Parathyroid adenoma (tissue), 2 donors: Measurements from ENCODE around the gene FAM168A.
"Not testable (repeated sequence)": the region's sequence is repeated elsewhere in the genome, so short reads cannot be mapped to it uniquely, and the experiment has no call there.

ENCODE experiments used
- H2AFZ ChIP-seq: fragments of 300-600 bp; sonication (generic); one replicate; pipeline ENCODE4 v1.7.0; 2017; ENCODE audit warnings: antibody characterized with exemption, mild to moderate bottlenecking
- H3K27ac ChIP-seq: fragments of 300-600 bp; sonication (generic); one replicate; pipeline ENCODE4 v1.7.0; 2017
- H3K27me3 ChIP-seq: fragments of 300-600 bp; sonication (generic); one replicate; pipeline ENCODE4 v1.7.0; 2017; ENCODE audit warnings: low read length; ENCODE audit not compliant: control insufficient read depth, insufficient read depth
- H3K36me3 ChIP-seq: fragments of 300-600 bp; sonication (generic); one replicate; pipeline ENCODE4 v1.7.0; 2017; ENCODE audit warnings: low read length; ENCODE audit not compliant: control insufficient read depth, insufficient read depth
- H3K4me1 ChIP-seq: fragments of 300-600 bp; sonication (generic); one replicate; pipeline ENCODE4 v1.7.0; 2017; ENCODE audit warnings: control low read depth
- H3K4me2 ChIP-seq: fragments of 300-600 bp; sonication (generic); one replicate; pipeline ENCODE4 v1.7.0; 2017; ENCODE audit warnings: low read length
- H3K4me3 ChIP-seq: fragments of 300-600 bp; sonication (generic); one replicate; pipeline ENCODE4 v1.7.0; 2017; ENCODE audit warnings: low read depth, low read length
- H3K79me2 ChIP-seq: fragments of 300-600 bp; sonication (generic); one replicate; pipeline ENCODE4 v1.7.0; 2017; ENCODE audit warnings: control low read depth
- H3K9ac ChIP-seq: fragments of 300-600 bp; sonication (generic); one replicate; pipeline ENCODE4 v1.7.0; 2017; ENCODE audit warnings: mild to moderate bottlenecking
- H3K9me3 ChIP-seq: fragments of 300-600 bp; sonication (generic); one replicate; pipeline ENCODE4 v1.7.0; 2017; ENCODE audit warnings: low read length; ENCODE audit not compliant: control insufficient read depth
- TF ChIP-seq, protein P1 (sequence below): fragments of 300-600 bp; sonication (generic); IDR thresholded peaks from one replicate; pipeline ENCODE4 v1.7.0; 2017; ENCODE audit warnings: antibody characterized with exemption, mild to moderate bottlenecking
- donor health status: primary hyperparathyroidism.

FAM168A gene

DNA sequence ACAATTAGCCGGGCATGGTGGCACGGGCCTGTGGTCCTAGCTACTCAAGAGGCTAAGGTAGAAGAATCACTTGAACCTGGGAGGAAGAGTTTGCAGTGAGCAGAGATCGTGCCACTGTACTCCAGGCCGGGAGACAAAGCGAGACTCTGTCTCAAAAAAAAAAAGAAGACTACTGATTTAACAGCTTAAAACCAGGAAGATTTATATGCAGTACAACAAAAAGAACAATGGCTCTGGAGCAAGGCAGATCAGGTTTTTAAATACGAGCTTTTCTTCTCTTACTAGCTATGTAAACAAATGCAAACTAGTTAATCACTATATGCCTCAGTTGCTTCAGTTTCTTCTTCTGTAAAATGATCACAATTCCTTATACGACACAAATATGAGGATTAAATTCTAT lies 6.9 kb downstream of the FAM168A start:
- H3K4me3 ChIP-seq = no peak overlapping the region
- no peak overlapping the region for H3K4me2 ChIP-seq
- no peaks in the 10 kb centered on the region for H3K9me3 ChIP-seq
- no peak overlapping the region for H3K27ac ChIP-seq
- TF ChIP-seq, protein P1, sequence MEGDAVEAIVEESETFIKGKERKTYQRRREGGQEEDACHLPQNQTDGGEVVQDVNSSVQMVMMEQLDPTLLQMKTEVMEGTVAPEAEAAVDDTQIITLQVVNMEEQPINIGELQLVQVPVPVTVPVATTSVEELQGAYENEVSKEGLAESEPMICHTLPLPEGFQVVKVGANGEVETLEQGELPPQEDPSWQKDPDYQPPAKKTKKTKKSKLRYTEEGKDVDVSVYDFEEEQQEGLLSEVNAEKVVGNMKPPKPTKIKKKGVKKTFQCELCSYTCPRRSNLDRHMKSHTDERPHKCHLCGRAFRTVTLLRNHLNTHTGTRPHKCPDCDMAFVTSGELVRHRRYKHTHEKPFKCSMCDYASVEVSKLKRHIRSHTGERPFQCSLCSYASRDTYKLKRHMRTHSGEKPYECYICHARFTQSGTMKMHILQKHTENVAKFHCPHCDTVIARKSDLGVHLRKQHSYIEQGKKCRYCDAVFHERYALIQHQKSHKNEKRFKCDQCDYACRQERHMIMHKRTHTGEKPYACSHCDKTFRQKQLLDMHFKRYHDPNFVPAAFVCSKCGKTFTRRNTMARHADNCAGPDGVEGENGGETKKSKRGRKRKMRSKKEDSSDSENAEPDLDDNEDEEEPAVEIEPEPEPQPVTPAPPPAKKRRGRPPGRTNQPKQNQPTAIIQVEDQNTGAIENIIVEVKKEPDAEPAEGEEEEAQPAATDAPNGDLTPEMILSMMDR = no peak
- H3K4me1 ChIP-seq = peaks cover 2% of the 10 kb centered on the region
- no peaks in the 10 kb centered on the region for H3K27me3 ChIP-seq
- H2AFZ ChIP-seq = no peak overlapping the region
- peaks cover 22% of the 10 kb centered on the region for H3K79me2 ChIP-seq
- H3K36me3 ChIP-seq = no peaks in the 10 kb centered on the region
- no peak overlapping the region for H3K9ac ChIP-seq

DNA sequence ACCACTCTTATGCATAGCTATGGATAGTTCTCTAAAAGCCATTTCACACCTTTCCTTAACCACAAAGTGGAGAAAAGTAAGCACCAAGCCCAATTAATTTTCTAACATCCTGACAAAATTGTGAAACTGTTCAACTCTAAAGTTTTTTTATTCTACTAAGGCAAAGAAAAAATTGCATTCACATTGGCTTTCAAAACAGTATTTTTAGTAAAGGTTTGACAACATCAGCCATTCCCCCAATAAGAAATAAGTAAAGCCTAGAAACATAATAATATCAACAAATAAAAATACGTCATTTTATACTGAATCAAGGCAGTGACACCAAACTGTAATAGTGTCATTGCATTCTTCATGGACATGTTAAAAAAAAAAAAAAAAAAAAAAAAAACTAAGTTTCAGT lies 11.1 kb downstream of the FAM168A start:
- Histone ChIP-seq H3K4me3 (no peak overlapping the region), H3K9me3 (no peaks in the 10 kb centered on the region), H3K27ac (no peak overlapping the region), H3K27me3 (no peaks in the 10 kb centered on the region), H3K36me3 (no peaks in the 10 kb centered on the region), H3K4me2 (no peak overlapping the region), H3K4me1 (peaks cover 2% of the 10 kb centered on the region), H3K79me2 (peaks cover 23% of the 10 kb centered on the region), H3K9ac (no peak overlapping the region), H2AFZ (no peak overlapping the region)
- TF ChIP-seq, protein P1 = no peak

DNA sequence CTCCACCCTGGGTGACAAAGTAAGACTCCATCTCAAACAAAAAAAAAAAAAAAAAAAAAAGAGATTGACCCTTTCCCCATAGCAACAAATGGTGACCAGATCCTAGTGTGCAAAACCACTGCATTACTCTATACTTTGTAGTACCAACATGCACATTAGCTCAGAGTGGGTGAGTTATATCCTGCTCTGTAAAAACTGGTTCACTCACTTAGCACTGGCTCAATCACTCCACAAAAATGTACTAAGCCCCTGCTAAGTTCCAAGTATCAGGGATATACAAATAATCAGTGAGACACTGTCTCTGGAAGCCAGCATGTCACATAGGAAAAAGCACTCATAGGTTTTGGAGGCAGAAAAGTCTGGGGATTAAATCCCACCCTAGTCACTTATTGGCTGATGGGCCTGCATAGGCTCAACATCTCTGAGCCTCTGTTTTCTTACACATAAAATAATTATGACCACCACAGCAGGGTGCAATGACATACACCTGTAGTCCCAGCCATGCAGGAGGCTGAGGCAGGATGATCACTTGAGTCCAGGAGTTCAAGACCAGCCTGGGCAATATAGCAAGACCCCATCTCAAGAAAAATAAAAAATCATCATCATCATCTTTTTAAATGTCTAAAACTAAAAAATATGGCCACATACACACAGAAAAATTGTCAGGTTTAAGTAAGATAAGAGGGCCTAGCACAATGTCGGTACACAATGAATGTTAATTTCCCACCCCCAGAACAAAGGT lies 11.9 kb downstream of the FAM168A start:
- Histone ChIP-seq H3K27ac (no peak overlapping the region), H3K36me3 (no peaks in the 10 kb centered on the region), H3K9ac (no peak overlapping the region), H3K27me3 (no peaks in the 10 kb centered on the region), H3K79me2 (peaks cover 21% of the 10 kb centered on the region), H3K4me1 (no peaks in the 10 kb centered on the region), H3K9me3 (no peaks in the 10 kb centered on the region), H3K4me2 (no peak overlapping the region), H3K4me3 (no peak overlapping the region), H2AFZ (no peak overlapping the region)
- TF ChIP-seq, protein P1 = no peak

DNA sequence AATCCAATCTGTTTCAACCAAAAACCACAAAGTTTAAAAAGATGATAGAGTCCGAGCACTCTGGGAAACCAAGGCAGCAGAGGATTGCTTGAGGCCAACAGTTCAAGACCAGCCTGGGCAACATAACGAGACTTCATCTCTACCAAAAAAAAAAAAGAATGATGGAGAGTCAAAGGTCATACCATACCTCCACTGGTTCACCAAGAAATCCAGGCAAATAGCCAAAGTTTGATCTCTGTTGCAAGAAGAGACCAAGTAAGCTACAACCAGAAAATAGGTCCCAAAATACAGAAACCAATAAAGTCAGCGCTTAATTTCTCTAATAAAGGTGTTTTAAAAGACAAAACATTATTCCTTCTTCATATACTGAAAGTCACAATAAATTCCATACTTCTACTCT lies 13.1 kb downstream of the FAM168A start:
- TF ChIP-seq, protein P1 = no peak

DNA sequence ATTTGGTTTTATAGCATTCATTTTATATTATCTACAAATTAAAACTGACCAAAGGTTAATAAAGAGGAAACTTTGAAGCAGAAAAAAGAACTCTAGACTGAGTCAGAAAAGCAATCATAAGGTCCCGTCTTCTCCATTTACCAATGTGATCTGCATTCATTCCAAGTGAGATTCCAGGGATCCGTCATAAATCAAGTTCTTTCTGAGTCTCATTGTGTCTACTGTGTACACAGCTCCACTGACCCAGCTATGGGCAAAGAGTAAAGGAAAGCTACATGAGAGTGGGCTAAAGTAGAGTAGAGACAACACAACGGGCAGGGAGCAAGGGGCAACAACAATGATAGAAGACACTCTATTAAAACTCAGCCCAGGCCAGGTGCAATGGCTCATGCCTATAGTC lies 15.3 kb downstream of the FAM168A start:
- no peaks in the 10 kb centered on the region for H3K36me3 ChIP-seq

More for the DNA sequence above, 13.1 kb downstream of the FAM168A start:
- H3K9ac ChIP-seq = no peak overlapping the region
- no peak overlapping the region for H3K4me3 ChIP-seq
- no peaks in the 10 kb centered on the region for H3K9me3 ChIP-seq
- H3K4me1 ChIP-seq = no peaks in the 10 kb centered on the region
- no peaks in the 10 kb centered on the region for H3K27me3 ChIP-seq
- H2AFZ ChIP-seq = no peak overlapping the region
- H3K79me2 ChIP-seq = peaks cover 17% of the 10 kb centered on the region
- H3K4me2 ChIP-seq = no peak overlapping the region
- no peaks in the 10 kb centered on the region for H3K36me3 ChIP-seq
- H3K27ac ChIP-seq = no peak overlapping the region

DNA sequence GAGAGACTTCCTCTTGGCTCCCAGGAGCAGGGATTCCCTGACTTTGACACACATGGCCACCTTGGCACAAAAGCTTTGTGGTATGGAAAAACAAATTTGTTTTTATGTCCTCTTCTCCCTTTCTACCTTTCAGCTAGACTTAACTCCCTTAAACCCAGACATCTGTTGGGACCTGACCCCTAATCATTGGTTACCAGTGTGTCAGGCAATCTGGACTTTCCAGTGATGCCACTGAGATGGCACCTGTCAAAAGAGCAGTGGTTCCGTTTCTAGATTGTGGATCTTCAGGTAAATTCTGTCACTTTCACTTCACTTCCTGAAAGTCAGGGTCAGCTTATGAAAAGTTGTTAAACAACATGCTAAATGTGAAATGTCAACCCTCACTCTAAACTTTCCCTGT lies 17.2 kb downstream of the FAM168A start:
- not testable (repeated sequence) for H3K4me3 ChIP-seq, H3K4me1 ChIP-seq, H3K9me3 ChIP-seq, H3K27ac ChIP-seq, H3K79me2 ChIP-seq, H3K4me2 ChIP-seq, H2AFZ ChIP-seq, H3K27me3 ChIP-seq, H3K36me3 ChIP-seq, H3K9ac ChIP-seq

More for the DNA sequence above, 15.3 kb downstream of the FAM168A start:
- peaks cover 6% of the 10 kb centered on the region for H3K79me2 ChIP-seq
- H3K4me2 ChIP-seq = no peak overlapping the region
- H2AFZ ChIP-seq = no peak overlapping the region
- TF ChIP-seq, protein P1 = no peak
- H3K4me1 ChIP-seq = no peaks in the 10 kb centered on the region
- no peak overlapping the region for H3K27ac ChIP-seq
- H3K9ac ChIP-seq = no peak overlapping the region
- no peaks in the 10 kb centered on the region for H3K27me3 ChIP-seq
- H3K4me3 ChIP-seq = no peak overlapping the region
- no peaks in the 10 kb centered on the region for H3K9me3 ChIP-seq
